GM10266 (cell line): ENCODE data around the gene COPB2.
"Not testable (repeated sequence)": the region's sequence is repeated elsewhere in the genome, so short reads cannot be mapped to it uniquely, and the experiment has no call there.

Experiments used
- DNase-seq: peaks from one replicate; pipeline ENCODE4 v3.0.0; 2012; ENCODE audit errors: extremely low spot score
- TF ChIP-seq, protein P1 (sequence below): IDR thresholded peaks from 2 replicates; pipeline ENCODE4 v1.5.1; 2012; ENCODE audit warnings: mild to moderate bottlenecking, low read depth; ENCODE audit not compliant: control insufficient read depth, insufficient read depth; ENCODE audit errors: missing control alignments

COPB2 gene

DNA sequence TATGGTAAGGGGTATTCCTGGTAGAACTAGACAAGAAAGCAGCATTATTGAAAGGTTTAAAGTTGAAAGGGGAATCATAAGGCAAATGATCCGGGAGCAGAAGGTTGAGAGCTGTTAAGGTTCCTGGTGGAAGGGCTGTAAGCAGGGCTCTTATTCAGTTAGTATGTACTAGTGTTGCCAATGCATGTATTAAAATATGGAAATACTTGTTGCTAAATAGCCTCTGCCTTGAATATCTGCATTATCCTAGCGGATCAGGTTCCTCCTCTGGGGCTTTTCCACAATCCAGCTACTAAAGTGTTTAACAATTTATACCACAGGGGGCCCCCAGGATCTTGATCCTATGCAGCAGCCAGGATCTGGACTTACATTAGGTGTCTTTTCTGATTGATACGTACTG, 7.3 kb upstream of the COPB2 start:
- TF ChIP-seq, protein P1, sequence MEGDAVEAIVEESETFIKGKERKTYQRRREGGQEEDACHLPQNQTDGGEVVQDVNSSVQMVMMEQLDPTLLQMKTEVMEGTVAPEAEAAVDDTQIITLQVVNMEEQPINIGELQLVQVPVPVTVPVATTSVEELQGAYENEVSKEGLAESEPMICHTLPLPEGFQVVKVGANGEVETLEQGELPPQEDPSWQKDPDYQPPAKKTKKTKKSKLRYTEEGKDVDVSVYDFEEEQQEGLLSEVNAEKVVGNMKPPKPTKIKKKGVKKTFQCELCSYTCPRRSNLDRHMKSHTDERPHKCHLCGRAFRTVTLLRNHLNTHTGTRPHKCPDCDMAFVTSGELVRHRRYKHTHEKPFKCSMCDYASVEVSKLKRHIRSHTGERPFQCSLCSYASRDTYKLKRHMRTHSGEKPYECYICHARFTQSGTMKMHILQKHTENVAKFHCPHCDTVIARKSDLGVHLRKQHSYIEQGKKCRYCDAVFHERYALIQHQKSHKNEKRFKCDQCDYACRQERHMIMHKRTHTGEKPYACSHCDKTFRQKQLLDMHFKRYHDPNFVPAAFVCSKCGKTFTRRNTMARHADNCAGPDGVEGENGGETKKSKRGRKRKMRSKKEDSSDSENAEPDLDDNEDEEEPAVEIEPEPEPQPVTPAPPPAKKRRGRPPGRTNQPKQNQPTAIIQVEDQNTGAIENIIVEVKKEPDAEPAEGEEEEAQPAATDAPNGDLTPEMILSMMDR: no peak
- DNase-seq: no peak

DNA sequence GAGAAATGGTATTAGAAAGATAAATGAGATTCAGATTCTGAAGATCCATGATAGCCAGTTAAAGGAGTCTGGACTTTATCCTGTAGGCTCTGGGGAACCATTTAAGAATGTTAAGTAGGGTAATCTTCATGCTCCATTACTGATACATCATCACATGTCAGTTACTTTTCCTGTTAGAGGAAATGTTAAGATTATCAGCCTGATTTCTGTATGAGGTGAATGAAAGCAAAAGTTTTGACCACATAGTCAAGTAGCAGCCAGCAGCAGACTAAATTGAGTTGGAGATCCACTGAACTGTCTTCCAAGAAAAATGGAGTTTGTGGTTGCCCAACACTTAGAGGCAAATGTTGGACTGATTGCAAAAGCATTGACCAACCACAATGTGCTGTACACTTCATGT, 4.7 kb upstream of the COPB2 start:
- TF ChIP-seq, protein P1: no peak
- no peak for DNase-seq

GRCh38 chr3:139388821-139389551, 461 bp downstream of the COPB2 start:
- TF ChIP-seq, protein P1: no peak
- no peak for DNase-seq

- DNase-seq: no peak
- TF ChIP-seq, protein P1: no peak
Measured at GRCh38 chr3:139388077-139388476, 1.4 kb downstream of the COPB2 start.

DNA sequence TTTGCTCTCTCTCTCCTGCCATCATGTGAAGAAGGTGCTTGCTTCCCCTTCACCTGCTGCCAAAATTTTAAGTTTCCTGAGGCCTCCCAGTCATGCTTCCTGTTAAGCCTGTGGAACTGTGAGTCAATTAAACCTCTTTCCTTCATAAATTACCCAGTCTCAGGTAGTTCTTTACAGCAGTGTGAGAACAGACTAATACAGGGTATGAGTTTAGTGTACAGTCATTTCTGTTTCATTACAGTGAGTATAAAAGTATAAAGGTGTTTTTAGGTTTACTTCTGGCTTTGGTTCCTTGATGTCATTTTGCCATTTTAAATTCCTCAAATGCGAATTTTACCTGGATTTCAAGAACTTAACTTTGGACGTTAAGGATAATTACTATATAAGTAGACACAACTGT, 7.2 kb downstream of the COPB2 start:
- not testable (repeated sequence) for DNase-seq

DNA sequence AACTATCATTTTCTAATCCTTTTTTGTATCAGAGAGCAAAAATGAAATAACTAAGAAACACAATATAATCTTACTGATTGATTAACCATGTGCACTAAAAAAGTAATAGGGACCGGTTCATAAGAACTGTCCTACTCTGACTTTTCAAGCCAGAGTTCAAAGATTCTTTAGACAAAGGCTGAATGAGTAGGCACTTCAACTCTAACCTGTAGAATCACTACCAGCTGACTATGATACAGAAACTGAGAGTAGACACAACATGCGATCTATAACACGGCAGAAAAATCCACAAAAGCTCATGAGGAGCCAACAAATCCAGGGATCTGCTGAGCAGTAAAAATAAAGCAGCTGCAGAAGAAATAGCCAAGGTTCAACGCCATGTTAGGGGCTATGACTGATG, 8.9 kb downstream of the COPB2 start:
- TF ChIP-seq, protein P1: no peak
- DNase-seq: no peak

- DNase-seq: no peak
- TF ChIP-seq, protein P1: no peak
Measured at GRCh38 chr3:139378587-139379241, 10.7 kb downstream of the COPB2 start.
